Measurements from ENCODE around the gene DPH1. TPM values are rescaled to one million over a fixed set of nuclear protein-coding genes. Genes with fewer than 3 reads are reported as not detected.

DPH1 gene
- total RNA-seq, 2 donors from 2014 or later = 31.1 to 48.3 TPM

- H3K27me3 ChIP-seq (ENCODE audit: control insufficient read depth, insufficient read depth, low read length, poor library complexity, severe bottlenecking) = no peaks in the 10 kb centered on the region
- H3K36me3 Mint-ChIP-seq (ENCODE audit: low read depth) = peaks cover 24% of the 10 kb centered on the region
- H3K27ac ChIP-seq (ENCODE audit: low read depth, low read length) = no peak overlapping the region
- no peak for TF ChIP-seq CTCF (conservative IDR thresholded peaks at IDR 0.05)
- no peaks in the 10 kb centered on the region for H3K27me3 Mint-ChIP-seq (ENCODE audit: insufficient read depth)
- H3K36me3 ChIP-seq (ENCODE audit: control insufficient read depth, insufficient read depth, low read length) = peaks cover 11% of the 10 kb centered on the region
- peaks cover 4% of the 10 kb centered on the region for H3K4me1 ChIP-seq (ENCODE audit: control insufficient read depth, insufficient read depth, low read length)
- H3K4me3 ChIP-seq (ENCODE audit: low read length) = no peak overlapping the region
- H3K4me1 Mint-ChIP-seq = peaks cover 4% of the 10 kb centered on the region
- WGBS, 2 experiments (ENCODE audit: insufficient coverage in 1 of 2, insufficient read length in 1 of 2) = 64% methylated on average over 4 of the region's 9 CpGs; no CpG with 5 or more reads in 1 of the 2 experiments
- no peaks in the 10 kb centered on the region for H3K9me3 Mint-ChIP-seq
- no peak overlapping the region for H3K27ac Mint-ChIP-seq
- H3K9ac ChIP-seq (ENCODE audit: extremely low read depth, low read length, poor library complexity, severe bottlenecking) = no peak overlapping the region
- DNase-seq = no peak
- H3K9me3 ChIP-seq (ENCODE audit: control insufficient read depth, low read length) = no peaks in the 10 kb centered on the region
- no peak overlapping the region for H3K4me3 Mint-ChIP-seq
These were observed 5.0 kb downstream of the DPH1 start for GRCh38 chr17:2034806-2035540.

- Histone ChIP-seq H3K4me3 (ENCODE audit: low read length) (no peak overlapping the region), H3K27ac (ENCODE audit: low read depth, low read length) (no peak overlapping the region), H3K36me3 (ENCODE audit: control insufficient read depth, insufficient read depth, low read length) (peaks cover 20% of the 10 kb centered on the region), H3K4me1 (ENCODE audit: control insufficient read depth, insufficient read depth, low read length) (peaks cover 3% of the 10 kb centered on the region), H3K9ac (ENCODE audit: extremely low read depth, low read length, poor library complexity, severe bottlenecking) (no peak overlapping the region), H3K9me3 (ENCODE audit: control insufficient read depth, low read length) (no peaks in the 10 kb centered on the region), H3K27me3 (ENCODE audit: control insufficient read depth, insufficient read depth, low read length, poor library complexity, severe bottlenecking) (no peaks in the 10 kb centered on the region)
- no peak for DNase-seq
- peaks cover 28% of the 10 kb centered on the region for H3K36me3 Mint-ChIP-seq (ENCODE audit: low read depth)
- peaks cover 6% of the 10 kb centered on the region for H3K4me1 Mint-ChIP-seq
- no peak overlapping the region for H3K27ac Mint-ChIP-seq
- TF ChIP-seq CTCF (conservative IDR thresholded peaks at IDR 0.05) = no peak
- H3K4me3 Mint-ChIP-seq = no peak overlapping the region
- no peaks in the 10 kb centered on the region for H3K9me3 Mint-ChIP-seq
- 94 to 100% methylated on average over 16 to 29 of the region's 29 CpGs for WGBS, 2 experiments (ENCODE audit: insufficient coverage in 1 of 2, insufficient read length in 1 of 2)
- no peaks in the 10 kb centered on the region for H3K27me3 Mint-ChIP-seq (ENCODE audit: insufficient read depth)
These were observed 5.9 kb downstream of the DPH1 start for GRCh38 chr17:2035541-2036488.

- Histone ChIP-seq H3K9ac (ENCODE audit: extremely low read depth, low read length, poor library complexity, severe bottlenecking) (no peak overlapping the region), H3K27me3 (ENCODE audit: control insufficient read depth, insufficient read depth, low read length, poor library complexity, severe bottlenecking) (no peaks in the 10 kb centered on the region), H3K9me3 (ENCODE audit: control insufficient read depth, low read length) (no peaks in the 10 kb centered on the region), H3K27ac (ENCODE audit: low read depth, low read length) (no peak overlapping the region), H3K4me3 (ENCODE audit: low read length) (no peak overlapping the region), H3K36me3 (ENCODE audit: control insufficient read depth, insufficient read depth, low read length) (peaks cover 23% of the 10 kb centered on the region), H3K4me1 (ENCODE audit: control insufficient read depth, insufficient read depth, low read length) (no peaks in the 10 kb centered on the region)
- Mint-ChIP-seq H3K4me1 (peaks cover 8% of the 10 kb centered on the region), H3K27ac (no peak overlapping the region), H3K27me3 (ENCODE audit: insufficient read depth) (no peaks in the 10 kb centered on the region), H3K9me3 (no peaks in the 10 kb centered on the region), H3K36me3 (ENCODE audit: low read depth) (peaks cover 28% of the 10 kb centered on the region), H3K4me3 (no peak overlapping the region)
- TF ChIP-seq CTCF (conservative IDR thresholded peaks at IDR 0.05) = no peak
- no peak for DNase-seq
- 90 to 94% methylated on average over 8 to 10 of the region's 10 CpGs for WGBS, 2 experiments (ENCODE audit: insufficient coverage in 1 of 2, insufficient read length in 1 of 2)
These were observed 7.2 kb downstream of the DPH1 start for GRCh38 chr17:2037155-2037554.

Data from endodermal cell (in vitro differentiated cells).